ENCODE measurements around the gene RNF212. TPM values are rescaled to one million over a fixed set of nuclear protein-coding genes. Genes with fewer than 3 reads are reported as not detected.

Gene RNF212
- total RNA-seq, 4 donors from 2014 or later: 4.5 to 6.6 (median 5.4) TPM; not detected in 1

DNA sequence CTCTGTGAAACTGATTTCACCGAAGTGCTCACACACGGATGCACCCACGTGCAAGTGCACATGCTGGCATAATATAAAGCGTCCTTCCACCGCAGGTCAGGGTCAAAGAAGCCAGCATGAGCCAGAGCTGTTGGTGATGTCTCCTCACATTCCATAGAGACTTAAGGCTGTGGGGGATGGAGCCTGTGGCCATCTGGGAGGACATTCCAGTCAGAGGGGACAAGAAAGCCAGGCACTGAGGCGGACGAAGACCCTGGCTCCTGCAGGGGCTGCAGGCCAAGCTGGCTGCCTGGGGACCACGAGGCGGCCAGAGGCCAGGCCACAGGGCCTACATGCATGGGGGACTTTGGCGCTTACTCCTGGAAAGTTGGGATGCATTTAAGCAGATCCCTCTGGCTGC is 7.7 kb downstream of the RNF212 start:
- Histone ChIP-seq H3K4me3 (no peak overlapping the region), H3K36me3 (no peaks in the 10 kb centered on the region), H3K9me3 (no peaks in the 10 kb centered on the region), H3K27ac (no peak overlapping the region), H3K4me1 (no peaks in the 10 kb centered on the region), H3K27me3 (no peaks in the 10 kb centered on the region)
- no peak for TF ChIP-seq POLR2A (IDR thresholded peaks at IDR 0.05)
- TF ChIP-seq, protein P1, sequence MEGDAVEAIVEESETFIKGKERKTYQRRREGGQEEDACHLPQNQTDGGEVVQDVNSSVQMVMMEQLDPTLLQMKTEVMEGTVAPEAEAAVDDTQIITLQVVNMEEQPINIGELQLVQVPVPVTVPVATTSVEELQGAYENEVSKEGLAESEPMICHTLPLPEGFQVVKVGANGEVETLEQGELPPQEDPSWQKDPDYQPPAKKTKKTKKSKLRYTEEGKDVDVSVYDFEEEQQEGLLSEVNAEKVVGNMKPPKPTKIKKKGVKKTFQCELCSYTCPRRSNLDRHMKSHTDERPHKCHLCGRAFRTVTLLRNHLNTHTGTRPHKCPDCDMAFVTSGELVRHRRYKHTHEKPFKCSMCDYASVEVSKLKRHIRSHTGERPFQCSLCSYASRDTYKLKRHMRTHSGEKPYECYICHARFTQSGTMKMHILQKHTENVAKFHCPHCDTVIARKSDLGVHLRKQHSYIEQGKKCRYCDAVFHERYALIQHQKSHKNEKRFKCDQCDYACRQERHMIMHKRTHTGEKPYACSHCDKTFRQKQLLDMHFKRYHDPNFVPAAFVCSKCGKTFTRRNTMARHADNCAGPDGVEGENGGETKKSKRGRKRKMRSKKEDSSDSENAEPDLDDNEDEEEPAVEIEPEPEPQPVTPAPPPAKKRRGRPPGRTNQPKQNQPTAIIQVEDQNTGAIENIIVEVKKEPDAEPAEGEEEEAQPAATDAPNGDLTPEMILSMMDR (IDR thresholded peaks at IDR 0.05): no peak
- no peak for DNase-seq

DNA sequence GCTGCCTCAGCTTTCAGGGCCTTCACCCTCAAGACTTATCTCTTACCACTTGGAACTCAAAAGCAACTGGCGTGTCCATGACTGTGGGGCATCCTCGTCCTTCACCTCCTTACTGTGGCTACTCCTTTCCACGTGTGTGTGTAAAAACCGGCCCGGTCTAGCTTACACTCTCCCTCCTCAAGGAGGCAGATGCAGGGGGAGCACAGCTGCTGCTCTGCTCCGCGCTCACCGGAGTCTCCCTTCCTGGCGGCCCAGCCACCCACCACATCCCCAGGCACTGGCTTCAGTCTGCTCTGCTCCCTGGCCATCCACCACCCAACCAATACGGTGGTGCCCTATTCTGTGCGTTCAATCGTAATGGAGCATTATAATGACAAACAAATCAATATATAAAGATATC is 8.3 kb downstream of the RNF212 start:
- TF ChIP-seq, protein P1 (IDR thresholded peaks at IDR 0.05): no peak
- TF ChIP-seq POLR2A (IDR thresholded peaks at IDR 0.05): no peak
- Histone ChIP-seq H3K4me3 (no peak overlapping the region), H3K27me3 (no peaks in the 10 kb centered on the region), H3K27ac (no peak overlapping the region), H3K9me3 (no peaks in the 10 kb centered on the region), H3K4me1 (no peaks in the 10 kb centered on the region), H3K36me3 (no peaks in the 10 kb centered on the region)
- DNase-seq: no peak

DNA sequence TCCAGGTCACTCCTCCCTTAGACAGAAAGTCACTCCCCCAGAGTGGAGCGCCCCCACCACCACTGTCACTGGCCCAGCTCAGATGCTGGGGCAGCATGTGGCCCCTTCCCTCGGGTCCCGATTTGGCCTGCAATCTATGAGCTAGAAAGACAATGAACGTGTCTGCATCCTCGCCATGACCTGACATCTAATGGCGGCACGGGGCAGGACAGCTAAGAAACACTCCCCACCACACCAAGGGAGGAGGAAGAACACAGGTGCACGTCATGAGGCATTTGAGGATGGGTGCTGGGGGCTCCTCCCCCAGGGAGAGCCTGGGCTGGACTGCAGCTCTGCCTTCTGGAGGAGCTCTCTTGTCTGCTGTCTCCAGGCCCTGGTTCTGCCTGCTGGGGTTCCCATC is 8.7 kb downstream of the RNF212 start:
- no peak for TF ChIP-seq POLR2A (IDR thresholded peaks at IDR 0.05)
- TF ChIP-seq, protein P1 (IDR thresholded peaks at IDR 0.05): no peak
- Histone ChIP-seq H3K9me3 (no peaks in the 10 kb centered on the region), H3K4me3 (no peak overlapping the region), H3K36me3 (no peaks in the 10 kb centered on the region), H3K4me1 (no peaks in the 10 kb centered on the region), H3K27me3 (no peaks in the 10 kb centered on the region), H3K27ac (no peak overlapping the region)
- DNase-seq: no peak

DNA sequence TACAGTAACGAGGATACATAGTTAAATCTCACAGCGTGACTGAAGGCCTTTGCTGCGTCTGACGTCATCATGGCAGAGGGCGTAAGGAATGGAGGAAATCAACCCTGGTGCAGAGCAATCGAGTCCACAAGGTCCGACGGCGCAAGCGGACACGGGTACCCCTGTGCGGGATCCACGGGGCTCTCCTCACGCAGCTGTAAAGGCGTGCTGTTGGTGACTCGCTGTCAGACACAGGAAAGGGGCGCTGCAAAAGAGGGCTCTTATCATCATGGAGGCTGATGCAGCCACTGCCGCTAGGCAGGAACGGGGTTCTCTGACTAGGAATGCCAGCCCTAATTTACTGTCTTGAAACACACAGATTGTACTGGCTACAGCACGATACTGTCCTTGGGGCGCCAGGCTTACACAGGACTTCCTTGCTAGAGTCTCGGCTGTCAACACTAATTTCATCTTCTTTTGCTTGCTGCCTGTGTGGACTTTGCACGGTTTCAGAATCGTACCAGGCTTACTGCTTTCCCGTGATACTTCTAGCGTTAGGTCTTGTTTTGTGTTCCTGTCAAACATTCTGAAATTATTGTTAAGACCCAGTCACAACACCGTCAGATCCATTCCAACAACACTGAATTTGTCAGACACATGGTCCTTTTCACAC is 13.6 kb downstream of the RNF212 start:
- H3K27ac ChIP-seq: peak overlapping the region in 1 of 4 donors; percentile 47
- H3K4me3 ChIP-seq: peak overlapping the region in 2 of 4 donors; percentile 30 to 41
- H3K27me3 ChIP-seq: no peaks in the 10 kb centered on the region
- no peaks in the 10 kb centered on the region for H3K9me3 ChIP-seq
- H3K36me3 ChIP-seq: no peaks in the 10 kb centered on the region
- no peak for TF ChIP-seq POLR2A (IDR thresholded peaks at IDR 0.05)
- TF ChIP-seq, protein P1 (IDR thresholded peaks at IDR 0.05): no peak
- DNase-seq: no peak
- no peaks in the 10 kb centered on the region for H3K4me1 ChIP-seq

DNA sequence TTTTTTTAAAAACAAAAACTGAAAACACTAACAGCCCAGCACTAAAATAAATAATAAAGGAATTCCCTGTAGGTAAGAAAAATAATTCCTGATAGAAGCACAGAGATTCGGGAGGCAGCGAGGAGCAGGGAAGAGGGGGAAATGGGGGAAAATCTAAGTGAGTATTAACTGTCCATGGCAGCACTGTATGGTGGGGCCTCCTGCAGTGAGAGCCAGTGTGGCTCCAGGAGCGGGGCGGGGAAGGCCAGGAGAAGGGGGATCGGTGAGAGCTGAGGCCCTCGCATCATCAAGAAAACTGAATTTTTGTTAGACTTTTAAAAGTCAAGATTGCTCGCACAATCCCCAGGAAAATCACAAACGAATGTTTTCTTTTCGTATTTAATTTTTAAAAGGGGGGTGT is 14.1 kb downstream of the RNF212 start:
- Histone ChIP-seq H3K27ac (no peak overlapping the region), H3K4me1 (no peaks in the 10 kb centered on the region), H3K36me3 (no peaks in the 10 kb centered on the region), H3K4me3 (peak overlapping the region in 1 of 4 donors; percentile 41), H3K27me3 (no peaks in the 10 kb centered on the region), H3K9me3 (no peaks in the 10 kb centered on the region)
- no peak for DNase-seq
- no peak for TF ChIP-seq POLR2A (IDR thresholded peaks at IDR 0.05)
- TF ChIP-seq, protein P1 (IDR thresholded peaks at IDR 0.05): no peak
